ENCODE measurements around the gene ACTR3. TPM values are rescaled to one million over a fixed set of nuclear protein-coding genes. Genes with fewer than 3 reads are reported as not detected.
A peak's percentile ranks its signal among the peaks of the same experiment; 100 is the strongest.

ACTR3 gene
- total RNA-seq, 1 donor, result 315 TPM

- Histone ChIP-seq H3K27me3 (ENCODE audit: insufficient read depth, low read length) (no peaks in the 10 kb centered on the region), H4K20me1 (ENCODE audit: insufficient read depth, low read length) (no peaks in the 10 kb centered on the region), H3K4me3 (ENCODE audit: insufficient read depth, low read length) (peak overlapping the region; percentile 17), H3K4me1 (ENCODE audit: insufficient read depth, low read length) (peaks cover 29% of the 10 kb centered on the region), H3K4me2 (ENCODE audit: insufficient read depth, low read length) (peak overlapping the region; percentile 66), H3K27ac (ENCODE audit: low read depth, low read length) (peak overlapping the region; percentile 68), H2AFZ (ENCODE audit: low read length) (no peak overlapping the region), H3K79me2 (ENCODE audit: insufficient read depth, low read length) (no peaks in the 10 kb centered on the region), H3K9me3 (ENCODE audit: low read depth, low read length) (no peaks in the 10 kb centered on the region), H3K36me3 (ENCODE audit: insufficient read depth, low read length) (peaks cover 9% of the 10 kb centered on the region)
- DNase-seq (ENCODE audit: insufficient read length, low spot score, missing footprints), result peak; percentile 94
- TF ChIP-seq CTCF (IDR thresholded peaks at IDR 0.05; ENCODE audit: extremely low read depth, low read depth, low read length), result no peak
Measured at GRCh38 chr2:113981404-113982134, 91.7 kb downstream of the ACTR3 start.

GRCh38 chr2:113985554-113986397 is 95.9 kb downstream of the ACTR3 start:
- H3K4me3 ChIP-seq (ENCODE audit: insufficient read depth, low read length), result no peak overlapping the region
- no peak for TF ChIP-seq CTCF (IDR thresholded peaks at IDR 0.05; ENCODE audit: extremely low read depth, low read depth, low read length)
- no peaks in the 10 kb centered on the region for H3K27me3 ChIP-seq (ENCODE audit: insufficient read depth, low read length)
- no peaks in the 10 kb centered on the region for H3K9me3 ChIP-seq (ENCODE audit: low read depth, low read length)
- H3K36me3 ChIP-seq (ENCODE audit: insufficient read depth, low read length), result peaks cover 9% of the 10 kb centered on the region
- no peak overlapping the region for H3K4me2 ChIP-seq (ENCODE audit: insufficient read depth, low read length)
- H3K4me1 ChIP-seq (ENCODE audit: insufficient read depth, low read length), result peaks cover 11% of the 10 kb centered on the region
- no peaks in the 10 kb centered on the region for H3K79me2 ChIP-seq (ENCODE audit: insufficient read depth, low read length)
- no peak for DNase-seq (ENCODE audit: insufficient read length, low spot score, missing footprints)
- H3K27ac ChIP-seq (ENCODE audit: low read depth, low read length), result no peak overlapping the region
- no peak overlapping the region for H2AFZ ChIP-seq (ENCODE audit: low read length)
- H4K20me1 ChIP-seq (ENCODE audit: insufficient read depth, low read length), result no peaks in the 10 kb centered on the region

- Histone ChIP-seq H3K79me2 (ENCODE audit: insufficient read depth, low read length) (no peaks in the 10 kb centered on the region), H3K4me1 (ENCODE audit: insufficient read depth, low read length) (peaks cover 2% of the 10 kb centered on the region), H3K4me2 (ENCODE audit: insufficient read depth, low read length) (no peak overlapping the region), H3K9me3 (ENCODE audit: low read depth, low read length) (no peaks in the 10 kb centered on the region), H3K27ac (ENCODE audit: low read depth, low read length) (no peak overlapping the region), H2AFZ (ENCODE audit: low read length) (no peak overlapping the region), H3K27me3 (ENCODE audit: insufficient read depth, low read length) (no peaks in the 10 kb centered on the region), H3K36me3 (ENCODE audit: insufficient read depth, low read length) (peaks cover 9% of the 10 kb centered on the region), H4K20me1 (ENCODE audit: insufficient read depth, low read length) (no peaks in the 10 kb centered on the region), H3K4me3 (ENCODE audit: insufficient read depth, low read length) (no peak overlapping the region)
- no peak for TF ChIP-seq CTCF (IDR thresholded peaks at IDR 0.05; ENCODE audit: extremely low read depth, low read depth, low read length)
- DNase-seq (ENCODE audit: insufficient read length, low spot score, missing footprints), result no peak
Measured at GRCh38 chr2:113986762-113987290, 96.9 kb downstream of the ACTR3 start.

GRCh38 chr2:113992090-113992489 is 102.2 kb downstream of the ACTR3 start:
- no peak overlapping the region for H2AFZ ChIP-seq (ENCODE audit: low read length)
- H3K79me2 ChIP-seq (ENCODE audit: insufficient read depth, low read length), result no peaks in the 10 kb centered on the region
- no peaks in the 10 kb centered on the region for H3K27me3 ChIP-seq (ENCODE audit: insufficient read depth, low read length)
- H3K4me2 ChIP-seq (ENCODE audit: insufficient read depth, low read length), result no peak overlapping the region
- TF ChIP-seq CTCF (IDR thresholded peaks at IDR 0.05; ENCODE audit: extremely low read depth, low read depth, low read length), result no peak
- no peak overlapping the region for H3K27ac ChIP-seq (ENCODE audit: low read depth, low read length)
- no peak overlapping the region for H3K4me3 ChIP-seq (ENCODE audit: insufficient read depth, low read length)
- no peaks in the 10 kb centered on the region for H3K9me3 ChIP-seq (ENCODE audit: low read depth, low read length)
- H3K4me1 ChIP-seq (ENCODE audit: insufficient read depth, low read length), result no peaks in the 10 kb centered on the region
- H3K36me3 ChIP-seq (ENCODE audit: insufficient read depth, low read length), result no peaks in the 10 kb centered on the region
- no peak for DNase-seq (ENCODE audit: insufficient read length, low spot score, missing footprints)
- H4K20me1 ChIP-seq (ENCODE audit: insufficient read depth, low read length), result no peaks in the 10 kb centered on the region
